B cell (primary cell): ENCODE measurements around the gene NUS1.
"Not testable (repeated sequence)": the region's sequence is repeated elsewhere in the genome, so short reads cannot be mapped to it uniquely, and the experiment has no call there.

Experiments used
- CTCF ChIP-seq: fragments of 200-600 bp; IDR thresholded peaks from one replicate; pipeline ENCODE4 v1.8.0; 2022; ENCODE audit warnings: antibody characterized with exemption, mild to moderate bottlenecking
- EZH2 ChIP-seq: IDR thresholded peaks from 2 replicates; pipeline ENCODE4 v1.6.1; 2012; ENCODE audit warnings: borderline replicate concordance, low read depth, mild to moderate bottlenecking, moderate library complexity, low read length; ENCODE audit not compliant: insufficient read depth, poor library complexity, severe bottlenecking

- not testable (repeated sequence) for TF ChIP-seq CTCF, EZH2
Observed at GRCh38 chr6:117689584-117689983, 14.3 kb downstream of the NUS1 start.
